ENCODE results near the gene KCTD1.

GRCh38 chr18:26502823-26503222 lies 45.5 kb downstream of the KCTD1 start:
- TF ChIP-seq CTCF (IDR thresholded peaks at IDR 0.05; ENCODE audit: insufficient read depth, low read depth, low read length) (no peak), EZH2 (IDR thresholded peaks at IDR 0.05; ENCODE audit: insufficient read depth, low read length) (no peak)

Measured in astrocyte (in vitro differentiated cells and primary cell).